Esophagus muscularis mucosa (tissue), 3 donors: ENCODE data around the gene DSCAML1.

ENCODE experiments used
- CTCF ChIP-seq, 3 experiments: fragments of 200-600 bp in 2 of 3; fragments of 450-650 bp in 1 of 3; sonication (generic) in 2 of 3; IDR thresholded peaks; one replicate each; pipeline ENCODE4 v1.5.1; 2017 to 2019; ENCODE audit warnings: antibody characterized with exemption in 3 of 3, mild to moderate bottlenecking in 2 of 3, moderate library complexity in 1 of 3
- EP300 ChIP-seq: sonication (generic); formaldehyde crosslinking; IDR thresholded peaks from one replicate; pipeline ENCODE4 v1.6.1; 2017; ENCODE audit warnings: antibody characterized with exemption

DNA sequence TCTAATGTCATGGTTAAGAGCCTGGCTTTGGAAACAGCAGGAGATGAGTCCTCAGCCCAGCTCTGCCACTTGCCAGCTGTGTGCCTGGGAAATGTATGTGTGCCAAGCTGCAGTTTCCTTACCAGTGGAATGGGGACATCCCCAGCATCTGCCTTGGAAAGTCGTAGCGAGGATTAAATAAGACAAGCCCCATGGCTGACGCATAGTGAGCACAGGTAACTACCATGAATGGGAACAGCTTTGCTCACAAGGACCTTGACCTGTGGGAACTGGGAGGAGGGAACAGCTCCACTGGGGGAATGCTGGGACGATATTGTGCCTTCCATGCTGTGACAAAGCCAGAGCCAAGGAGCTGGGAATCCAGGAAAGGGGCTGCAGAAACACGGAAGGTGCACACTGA is 2.6 kb upstream of the DSCAML1 start:
- TF ChIP-seq CTCF (IDR thresholded peaks at IDR 0.05) = no peak
- TF ChIP-seq EP300 = no peak
